Stimulated activated CD8-positive, alpha-beta memory T cell treated with anti-CD3 and anti-CD28 coated beads, Interleukin-4, amount 100 ng/mL, for 1 hour (primary cell): ENCODE data around the gene TRIM24.
"Not testable (repeated sequence)": the region's sequence is repeated elsewhere in the genome, so short reads cannot be mapped to it uniquely, and the experiment has no call there.

ENCODE experiments used
- DNase-seq, 2 donors: peaks; one replicate each; pipeline ENCODE4 v3.0.0-alpha.2; 2020; ENCODE audit warnings: low read depth in 2 of 2, low spot score in 1 of 2

Gene TRIM24

DNA sequence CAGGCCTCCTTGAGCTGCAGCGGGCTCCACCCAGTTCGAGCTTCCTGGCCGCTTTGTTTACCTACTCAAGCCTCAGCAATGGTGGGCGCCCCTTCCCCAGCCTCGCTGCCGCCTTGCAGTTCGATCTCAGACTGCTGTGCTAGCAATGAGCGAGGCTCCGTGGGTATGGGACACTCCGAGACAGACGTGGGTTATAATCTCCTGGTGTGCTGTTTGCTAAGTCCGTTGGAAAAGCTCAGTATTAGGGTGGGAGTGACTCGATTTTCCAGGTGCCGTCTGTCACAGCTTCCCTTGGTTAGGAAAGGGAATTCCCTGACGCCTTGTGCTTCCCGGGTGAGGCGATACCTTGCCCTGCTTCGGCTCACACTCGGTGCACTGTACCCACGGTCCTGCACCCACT is 76.8 kb downstream of the TRIM24 start:
- not testable (repeated sequence) for DNase-seq

DNA sequence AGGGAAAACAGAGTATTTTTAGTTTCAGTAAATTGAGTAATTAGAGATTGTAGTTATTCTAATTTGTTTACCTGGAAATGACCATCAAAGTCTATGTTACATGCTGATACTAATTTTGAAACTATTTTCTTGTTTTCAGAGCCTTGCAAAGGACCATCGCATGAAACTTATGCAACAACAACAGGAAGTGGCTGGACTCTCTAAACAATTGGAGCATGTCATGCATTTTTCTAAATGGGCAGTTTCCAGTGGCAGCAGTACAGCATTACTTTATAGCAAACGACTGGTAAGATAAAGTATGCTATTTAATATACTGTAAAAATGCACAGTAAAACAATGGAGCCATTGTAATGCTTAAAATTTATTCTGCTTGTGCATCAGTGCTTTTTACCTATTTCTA is 78.5 kb downstream of the TRIM24 start:
- DNase-seq = no peak

DNA sequence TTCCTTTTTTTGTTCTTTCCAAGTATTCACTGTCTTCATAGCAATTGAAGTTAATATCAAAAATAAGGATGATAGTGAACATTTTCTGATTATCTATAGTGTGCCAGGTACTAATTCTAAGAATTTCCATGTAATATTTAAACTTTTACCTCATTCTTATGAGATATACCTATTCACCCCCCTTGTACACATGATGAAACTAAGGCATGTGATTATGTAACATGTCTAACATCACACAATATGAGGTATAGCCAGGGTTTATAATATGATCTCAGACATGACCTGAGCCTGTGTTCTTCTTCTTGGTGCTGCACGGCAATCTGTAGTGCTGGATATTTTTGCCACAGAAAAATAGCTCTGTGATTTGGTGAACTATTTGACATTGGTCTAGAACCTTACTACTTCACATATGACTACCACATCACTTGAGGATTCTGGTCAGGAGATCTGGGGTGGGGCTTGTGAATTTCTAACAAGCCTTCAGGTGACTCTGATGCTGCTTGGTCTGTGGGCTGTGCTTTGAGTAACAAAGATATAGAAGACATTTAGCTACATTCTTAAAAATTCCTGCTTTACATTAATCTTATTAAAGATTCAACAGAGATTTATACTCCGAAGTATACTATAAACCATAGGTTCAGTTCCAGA is 79.1 kb downstream of the TRIM24 start:
- no peak for DNase-seq

DNA sequence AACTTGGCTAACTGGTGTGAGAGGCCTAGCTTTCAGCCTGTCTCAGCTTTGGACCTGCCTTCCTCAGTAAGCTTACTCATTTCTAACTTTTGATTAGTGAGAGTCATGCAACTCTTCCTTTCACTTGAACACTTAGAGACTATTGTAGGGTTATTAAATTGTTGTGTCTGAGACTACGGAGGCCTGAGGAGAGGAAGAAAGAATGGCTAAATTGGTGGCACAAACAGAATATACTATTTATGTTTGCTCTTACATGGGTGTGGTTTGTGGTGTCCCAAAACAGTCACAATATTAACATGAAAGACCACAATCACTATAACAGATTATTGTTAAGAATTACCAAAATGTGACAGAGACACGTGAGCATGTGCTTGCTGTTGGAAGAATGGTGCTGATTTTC is 82.1 kb downstream of the TRIM24 start:
- DNase-seq = no peak

DNA sequence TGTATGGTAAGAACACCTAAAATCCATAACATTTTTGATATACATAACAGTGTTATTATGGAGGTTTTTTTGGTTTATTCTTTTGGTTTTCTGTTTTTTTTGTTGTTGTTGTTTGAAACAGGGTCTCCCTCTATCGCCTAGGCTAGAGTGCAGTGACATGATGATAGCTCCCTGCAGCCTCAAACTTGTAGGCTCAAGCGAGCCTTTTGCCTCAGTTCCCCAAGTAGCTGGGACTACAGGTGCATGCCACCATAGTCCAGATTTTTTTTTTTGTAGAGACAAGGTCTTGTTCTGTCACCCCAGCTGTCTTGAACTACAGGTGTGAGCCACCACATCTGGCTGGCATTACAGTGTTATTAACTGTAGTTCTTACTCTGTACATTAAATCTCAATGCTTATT is 83.7 kb downstream of the TRIM24 start:
- no peak for DNase-seq

DNA sequence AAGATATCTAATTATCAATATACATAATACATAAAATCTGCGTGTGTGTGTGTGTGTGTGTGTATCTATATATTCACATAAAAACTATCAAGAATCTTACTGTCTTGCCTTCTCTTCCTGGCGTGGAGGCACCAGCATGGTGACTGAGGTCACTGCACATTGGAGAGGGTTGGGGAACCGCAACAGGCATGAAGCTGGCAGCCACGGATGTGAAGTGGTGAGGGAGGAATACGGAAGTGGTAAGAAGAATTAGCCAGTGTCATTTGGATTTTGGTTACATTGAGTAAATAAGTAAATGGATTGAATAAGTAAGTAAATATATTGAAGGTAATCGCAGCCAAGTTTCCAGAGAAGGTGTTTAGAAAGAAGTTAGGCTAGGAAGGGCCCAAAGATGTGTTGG is 85.1 kb downstream of the TRIM24 start:
- DNase-seq = no peak

DNA sequence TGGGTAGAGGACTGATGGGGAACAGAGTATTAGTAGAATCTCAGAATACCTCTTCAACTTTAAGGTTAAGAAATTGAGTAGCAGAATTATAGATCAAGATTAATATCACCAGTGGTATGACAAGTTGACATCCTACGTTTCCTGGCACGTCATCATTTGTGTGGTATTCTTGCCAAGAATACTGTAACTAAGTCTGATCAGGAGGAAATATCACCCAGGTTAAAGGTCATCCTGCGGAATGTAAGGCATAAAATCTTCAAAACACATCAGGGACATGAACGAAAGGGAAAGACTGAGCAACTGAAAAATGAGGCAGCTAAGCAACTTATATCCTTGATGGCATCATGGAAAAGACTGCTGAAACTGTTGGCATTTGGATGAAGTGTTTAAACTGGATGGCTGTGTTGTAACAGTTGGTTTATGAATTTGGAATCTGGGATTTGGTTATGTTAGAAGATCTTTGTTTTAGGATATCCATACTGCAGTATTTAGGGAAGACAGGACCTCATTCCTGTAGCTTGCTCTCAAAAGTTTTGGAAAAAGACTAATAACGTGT is 86.1 kb downstream of the TRIM24 start:
- DNase-seq = no peak

DNA sequence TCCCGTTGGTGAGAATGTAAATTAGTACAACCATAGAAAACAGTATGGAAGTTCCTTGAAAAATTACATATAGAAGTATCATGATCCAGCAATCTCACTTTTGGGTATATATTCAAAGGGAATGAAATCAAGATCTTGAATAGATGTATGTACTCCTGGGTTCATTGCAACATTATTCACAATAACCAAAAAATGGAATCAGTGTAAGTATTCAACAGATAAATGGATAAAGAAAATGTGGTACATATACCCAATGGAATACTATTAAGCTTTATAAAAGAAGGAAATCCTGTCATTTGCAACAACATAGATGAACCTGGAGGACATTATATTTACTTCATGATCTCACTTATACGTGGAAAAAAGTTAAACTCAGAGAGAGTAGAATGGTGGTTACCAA is 86.8 kb downstream of the TRIM24 start:
- DNase-seq = no peak

DNA sequence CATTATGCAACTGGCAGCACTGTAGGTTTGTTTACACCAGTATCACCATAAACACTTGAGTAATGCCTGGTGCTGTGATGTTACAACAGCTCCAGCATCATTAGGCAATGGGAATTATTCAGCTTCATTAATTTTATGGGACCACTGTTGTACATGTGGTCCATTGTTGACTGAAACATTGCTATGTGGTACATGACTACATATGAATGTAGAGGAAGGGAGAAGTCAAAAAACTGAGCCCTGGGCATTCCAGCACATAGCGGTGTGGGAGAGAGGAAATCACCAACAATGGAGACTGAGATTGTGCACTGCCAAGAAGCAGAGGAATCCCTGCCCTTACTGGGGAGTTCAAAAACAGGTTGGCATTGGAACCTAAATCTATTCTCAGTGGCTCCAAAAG is 89.0 kb downstream of the TRIM24 start:
- no peak for DNase-seq

DNA sequence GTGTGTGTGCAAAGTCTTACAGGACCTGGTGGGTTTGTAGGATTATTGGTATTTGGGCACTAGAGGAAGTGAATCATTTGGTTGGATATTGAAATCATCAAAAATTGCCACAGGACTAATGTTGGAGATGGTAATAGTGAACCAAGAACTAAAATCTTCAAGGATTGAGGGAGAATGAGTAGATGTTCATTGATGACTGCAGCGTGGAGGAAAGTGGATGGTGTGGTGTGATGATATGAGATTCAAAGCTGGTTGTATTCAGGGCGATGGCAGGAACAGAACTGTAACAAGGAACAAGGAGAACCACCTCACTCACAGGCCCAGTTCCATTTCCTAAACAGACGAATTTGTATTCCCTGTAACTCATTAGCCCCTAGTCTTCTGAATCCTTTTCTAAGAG is 90.3 kb downstream of the TRIM24 start:
- DNase-seq = no peak

DNA sequence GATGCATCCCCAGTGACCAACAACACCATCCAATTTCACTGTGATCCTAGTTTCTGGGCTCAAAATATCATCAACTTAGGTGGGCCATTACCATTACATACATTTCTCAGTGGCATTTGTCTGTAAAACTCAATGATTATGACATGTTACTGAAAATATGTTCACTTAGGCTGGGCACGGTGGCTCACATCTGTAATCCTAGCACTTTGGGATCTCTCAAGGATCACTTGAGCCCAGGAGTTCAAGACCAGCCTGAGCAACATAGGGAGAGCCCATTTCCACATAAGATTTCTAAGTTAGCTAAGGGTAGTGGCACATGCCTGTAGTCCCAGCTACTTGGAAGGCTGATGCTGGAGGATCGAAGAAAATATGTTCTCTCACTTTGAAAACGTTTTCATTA is 91.0 kb downstream of the TRIM24 start:
- DNase-seq = no peak

DNA sequence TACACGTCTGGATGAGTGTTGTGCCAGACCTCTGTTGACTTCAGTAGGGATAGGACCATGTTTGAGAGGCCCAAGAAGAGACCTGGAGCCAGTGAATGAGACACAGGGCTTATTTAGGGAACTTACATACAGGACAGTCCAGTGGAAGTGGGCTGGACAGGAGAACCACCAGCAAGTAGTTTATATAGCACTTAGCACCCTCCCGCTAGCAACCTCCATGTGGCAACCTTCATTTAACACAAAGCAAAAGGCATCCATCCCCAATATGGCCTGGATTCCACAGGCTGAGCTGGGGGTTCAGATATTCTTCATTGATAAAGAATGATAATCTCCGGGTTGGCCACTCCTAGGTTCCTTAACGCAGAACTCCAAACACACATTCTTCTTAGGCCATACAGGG is 93.7 kb downstream of the TRIM24 start:
- no peak for DNase-seq

DNA sequence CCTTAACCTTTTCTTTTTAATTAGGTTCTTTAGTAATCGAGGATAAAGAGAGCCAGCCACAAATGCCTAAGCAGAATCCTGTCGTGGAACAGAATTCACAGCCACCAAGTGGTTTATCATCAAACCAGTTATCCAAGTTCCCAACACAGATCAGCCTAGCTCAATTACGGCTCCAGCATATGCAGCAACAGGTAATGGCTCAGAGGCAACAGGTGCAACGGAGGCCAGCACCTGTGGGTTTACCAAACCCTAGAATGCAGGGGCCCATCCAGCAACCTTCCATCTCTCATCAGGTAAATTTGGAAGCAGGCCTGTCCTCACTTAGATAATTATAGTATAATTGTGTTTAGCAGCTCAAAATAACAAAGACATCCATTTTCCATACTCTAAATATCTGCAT is 94.6 kb downstream of the TRIM24 start:
- DNase-seq = no peak

DNA sequence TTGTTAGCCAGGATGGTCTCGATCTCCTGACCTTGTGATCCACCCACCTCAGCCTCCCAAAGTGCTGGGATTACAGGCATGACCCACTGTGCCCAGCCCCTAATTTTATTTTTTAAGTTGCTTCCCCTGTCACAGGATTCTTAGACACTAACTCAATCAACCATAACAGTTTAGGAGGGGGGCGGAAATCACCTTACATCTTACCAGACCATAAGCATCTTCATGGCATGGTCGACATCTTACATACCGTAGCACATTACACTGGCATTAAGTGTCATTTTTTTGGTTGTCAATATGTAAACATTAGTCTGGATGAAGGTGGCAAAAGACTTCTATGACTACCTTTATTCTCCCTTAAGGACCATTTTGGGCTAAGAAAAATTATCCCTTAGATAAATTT is 95.6 kb downstream of the TRIM24 start:
- no peak for DNase-seq

DNA sequence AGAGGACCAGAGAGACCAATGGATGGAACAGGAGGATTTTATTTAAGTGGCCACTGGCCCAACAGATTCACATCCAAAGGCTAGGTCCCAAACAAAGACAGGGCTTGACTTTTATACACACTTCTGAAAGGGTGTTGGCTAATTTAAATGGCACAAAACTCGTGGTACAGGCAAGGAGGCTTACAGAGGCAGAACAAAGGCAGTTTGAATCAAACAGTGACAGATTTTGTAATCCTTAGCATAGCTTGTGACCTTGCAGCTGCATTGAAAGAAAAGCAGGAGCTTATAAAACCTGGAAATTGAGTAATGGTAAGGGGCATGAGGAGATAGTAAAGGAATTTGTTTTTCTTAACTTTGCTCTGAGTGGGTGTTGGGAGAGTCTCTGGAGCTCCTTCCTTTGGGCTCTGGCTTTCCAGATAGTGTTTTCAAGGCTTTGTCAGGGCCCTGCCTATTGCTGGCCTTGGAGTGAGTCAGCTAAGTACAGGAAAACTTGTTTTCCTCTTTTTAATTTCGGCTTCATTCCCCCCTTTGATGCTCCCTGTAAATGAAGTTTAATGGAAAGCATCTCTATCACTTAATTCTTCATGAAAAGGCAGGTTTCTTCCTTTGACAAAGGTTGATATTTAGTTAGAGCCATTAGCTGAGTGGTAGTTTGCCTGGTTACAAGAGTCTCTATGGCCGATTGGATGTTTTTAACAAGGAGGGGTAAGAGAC is 96.9 kb downstream of the TRIM24 start:
- DNase-seq = no peak

DNA sequence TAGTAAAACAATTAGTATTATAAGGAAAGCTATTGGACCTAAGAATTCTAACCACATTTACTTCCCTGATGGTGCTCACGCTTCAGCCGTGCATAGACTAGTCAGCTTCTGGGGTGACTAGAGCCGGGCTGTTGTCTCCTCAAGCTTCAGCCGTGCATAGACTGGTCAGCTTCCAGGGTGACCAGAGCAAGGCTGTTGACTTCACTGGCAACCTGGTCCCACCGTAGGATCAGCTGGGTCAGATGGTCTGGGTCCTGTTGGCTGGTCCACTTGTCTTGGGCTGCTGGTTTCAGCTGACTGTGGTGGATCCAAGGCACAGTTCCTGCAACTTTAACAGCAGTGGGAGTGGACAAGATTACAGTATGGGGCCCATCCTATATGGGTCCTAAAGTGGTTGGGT is 99.4 kb downstream of the TRIM24 start:
- no peak for DNase-seq

DNA sequence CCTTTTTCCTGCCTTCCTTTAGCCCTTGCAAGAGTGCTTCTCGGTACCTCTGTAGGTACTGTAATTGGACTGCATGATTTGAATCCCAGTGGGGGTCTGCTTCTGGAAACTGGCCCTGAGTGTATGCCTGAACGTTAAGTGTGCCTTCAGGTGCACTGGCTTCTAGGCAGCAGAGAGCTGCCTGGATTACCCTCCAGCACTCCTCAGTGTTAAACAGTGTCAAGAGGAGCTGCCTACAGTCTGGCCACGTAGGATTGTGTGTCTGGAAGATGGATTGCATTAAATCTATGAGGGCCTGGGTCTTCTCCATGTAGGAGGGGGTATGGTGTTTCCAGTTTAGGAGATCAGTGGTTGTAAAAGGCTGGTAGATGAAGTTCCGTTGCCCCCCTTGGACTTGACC is 103.7 kb downstream of the TRIM24 start:
- no peak for DNase-seq

DNA sequence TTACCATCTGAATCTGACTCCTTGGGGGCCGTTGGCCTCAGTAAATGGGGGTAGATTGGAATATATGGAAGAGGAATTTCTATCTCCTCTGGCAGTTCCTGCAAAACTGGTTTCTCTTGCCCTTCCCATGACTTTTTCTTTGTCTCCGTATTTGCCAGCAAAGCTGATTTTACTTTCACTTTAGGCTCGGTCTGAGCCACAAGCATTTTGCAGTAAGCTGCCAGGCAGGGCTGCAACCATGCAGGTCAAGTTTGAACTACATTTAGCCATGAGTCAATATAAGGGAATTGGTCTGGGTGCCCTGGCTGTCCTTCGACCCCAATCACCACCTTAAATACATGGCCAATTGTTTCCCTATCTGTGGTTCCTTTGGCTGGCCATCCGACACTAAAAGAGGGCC is 104.3 kb downstream of the TRIM24 start:
- DNase-seq = no peak

DNA sequence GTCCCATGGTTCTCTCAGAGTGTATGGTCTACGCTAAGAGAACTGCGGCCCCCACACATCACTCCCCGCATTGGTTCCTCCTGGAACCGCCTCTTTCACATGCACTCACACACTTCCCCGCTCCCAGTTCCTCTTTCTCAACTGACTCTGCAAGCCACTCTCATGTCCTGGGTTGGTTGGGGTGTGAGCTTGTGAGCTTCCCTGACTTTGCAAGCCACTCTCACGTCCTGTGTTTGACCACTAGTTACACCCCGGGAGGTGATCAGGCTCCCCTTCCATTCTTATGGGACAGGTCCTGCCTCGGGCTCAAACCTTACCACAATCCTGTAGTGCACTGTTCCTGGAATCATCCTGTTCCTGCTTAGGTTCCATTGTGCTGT is 105.0 kb downstream of the TRIM24 start:
- DNase-seq = no peak

DNA sequence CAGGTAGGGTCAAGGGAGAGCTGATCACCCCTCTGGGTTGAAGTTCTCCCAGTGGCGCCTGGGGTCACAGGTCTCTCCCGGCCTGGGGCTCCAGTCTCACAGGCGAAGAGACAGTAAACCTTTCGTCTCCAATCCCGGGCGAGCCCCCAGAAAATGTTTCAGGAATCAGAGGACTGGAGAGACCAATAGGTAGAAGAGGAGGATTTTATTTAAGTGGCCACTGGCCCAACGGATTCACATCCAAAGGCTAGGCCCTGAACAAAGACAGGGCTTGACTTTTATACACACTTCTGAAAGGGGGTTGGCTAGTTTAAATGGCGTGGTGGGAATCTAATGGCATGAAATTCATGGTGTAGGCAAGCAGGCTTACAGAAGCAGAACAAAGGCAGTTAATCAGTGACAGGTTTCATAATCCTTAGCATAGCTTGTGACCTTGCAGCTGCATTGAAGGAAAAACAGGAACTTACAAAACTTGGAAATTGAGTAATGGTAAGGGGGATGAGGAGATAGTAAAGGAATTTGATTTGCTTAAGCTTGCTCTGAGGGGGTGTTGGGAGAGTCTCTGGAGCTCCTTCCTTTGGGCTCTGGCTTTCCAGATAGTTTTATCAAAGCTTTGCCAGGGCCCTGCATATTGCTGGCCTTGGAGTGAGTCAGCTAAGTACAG is 105.5 kb downstream of the TRIM24 start:
- DNase-seq = no peak

DNA sequence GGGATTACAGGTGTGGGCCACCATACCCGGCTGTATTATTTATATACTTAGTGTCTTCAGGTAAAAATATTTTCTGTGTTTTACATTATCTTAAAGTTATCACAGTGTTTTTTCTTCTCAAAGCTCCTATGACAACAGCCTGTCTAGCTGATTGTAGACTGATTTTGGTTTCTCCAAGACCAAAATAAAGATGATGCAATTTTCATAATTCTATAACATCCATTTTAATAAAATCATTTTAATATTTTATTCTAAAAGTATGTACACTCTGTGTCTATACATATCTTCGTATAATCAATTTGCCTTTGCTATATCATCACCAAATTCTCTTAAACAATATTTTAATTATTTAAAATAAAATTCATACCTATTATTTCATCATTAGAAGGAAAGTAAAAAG is 108.6 kb downstream of the TRIM24 start:
- DNase-seq = no peak

DNA sequence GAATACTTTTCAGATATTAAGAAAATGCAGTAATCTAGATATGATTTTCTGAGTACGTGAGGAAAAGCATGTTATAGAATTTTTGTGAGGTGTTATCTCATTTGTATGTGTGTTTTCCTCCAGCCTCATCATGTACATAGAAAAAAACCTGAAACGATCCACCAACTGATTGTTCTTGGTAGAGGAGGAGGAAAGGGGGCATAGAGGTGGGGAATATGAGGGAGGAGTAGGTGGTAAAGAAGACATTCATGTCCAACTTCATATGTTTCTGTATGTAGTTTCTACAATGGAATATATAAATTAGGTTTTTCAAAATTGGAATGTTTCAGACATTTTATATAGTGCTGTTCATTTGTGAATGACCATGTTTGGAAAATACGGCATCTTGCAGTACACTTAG is 109.4 kb downstream of the TRIM24 start:
- DNase-seq = no peak
